Stimulated activated naive CD8-positive, alpha-beta T cell treated with anti-CD3 and anti-CD28 coated beads, Interleukin-15, Interleukin-2, amounts not matched to agents 100 ng/mL and 50 ng/mL, for 24 hours (primary cell): ENCODE data around the gene IFT22.
"Not testable (repeated sequence)": the region's sequence is repeated elsewhere in the genome, so short reads cannot be mapped to it uniquely, and the experiment has no call there.

Experiments used
- H3K27ac Mint-ChIP-seq: one replicate; pipeline ENCODE4 v1.8.0; 2021; ENCODE audit warnings: mild to moderate bottlenecking, mixed read lengths
- H3K27me3 Mint-ChIP-seq: one replicate; pipeline ENCODE4 v1.8.0; 2021; ENCODE audit warnings: mixed read lengths
- H3K36me3 Mint-ChIP-seq: one replicate; pipeline ENCODE4 v1.8.0; 2021; ENCODE audit warnings: low read depth, mixed read lengths
- H3K4me1 Mint-ChIP-seq: one replicate; pipeline ENCODE4 v1.8.0; 2021; ENCODE audit warnings: low read depth, mixed read lengths
- H3K4me3 Mint-ChIP-seq: one replicate; pipeline ENCODE4 v1.8.0; 2021; ENCODE audit warnings: mild to moderate bottlenecking, mixed read lengths
- H3K9me3 Mint-ChIP-seq: one replicate; pipeline ENCODE4 v1.8.0; 2021; ENCODE audit warnings: mixed read lengths

The IFT22 gene

DNA sequence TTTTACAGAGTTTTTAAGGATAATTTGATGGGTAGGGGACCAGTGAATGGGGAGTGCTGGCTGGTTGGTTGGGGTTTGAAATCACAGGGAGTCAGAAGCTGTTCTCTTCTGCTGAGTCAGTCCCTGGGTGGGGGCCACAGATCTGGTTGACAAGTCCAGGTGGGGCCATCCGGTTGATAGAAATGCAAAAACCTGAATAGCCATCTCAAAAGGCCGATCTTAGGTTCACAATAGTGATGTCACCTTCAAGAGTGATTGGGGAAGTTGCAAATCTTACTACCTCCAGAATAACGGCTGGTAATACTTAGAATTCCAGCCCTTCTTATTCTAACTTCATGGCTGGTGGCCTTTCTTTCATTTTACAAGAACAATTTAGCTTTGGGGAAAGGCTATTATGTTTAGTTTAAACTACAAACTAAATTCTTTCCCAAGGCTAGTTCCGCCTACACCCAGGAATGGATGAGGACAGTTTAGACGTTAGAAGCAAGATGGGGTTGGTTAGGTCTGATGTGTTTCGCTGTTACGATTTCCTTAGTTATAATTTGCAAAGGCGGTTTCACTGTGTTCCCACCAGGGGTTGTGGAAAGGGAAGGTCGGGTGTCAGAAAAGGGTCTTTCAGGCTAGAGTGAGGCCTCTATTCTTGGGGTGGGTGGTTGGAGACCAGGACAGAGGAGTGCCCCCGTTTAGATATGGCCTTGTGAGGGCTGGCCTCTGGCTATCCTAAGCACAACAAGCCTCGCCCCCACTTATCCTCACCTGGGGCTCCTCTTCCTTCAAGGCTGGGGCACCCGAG is 27.4 kb downstream of the IFT22 start:
- no peak overlapping the region for H3K4me3 Mint-ChIP-seq
- H3K27me3 Mint-ChIP-seq: peaks cover 48% of the 10 kb centered on the region
- no peaks in the 10 kb centered on the region for H3K9me3 Mint-ChIP-seq
- no peaks in the 10 kb centered on the region for H3K36me3 Mint-ChIP-seq
- H3K27ac Mint-ChIP-seq: no peak overlapping the region
- peaks cover 2% of the 10 kb centered on the region for H3K4me1 Mint-ChIP-seq

DNA sequence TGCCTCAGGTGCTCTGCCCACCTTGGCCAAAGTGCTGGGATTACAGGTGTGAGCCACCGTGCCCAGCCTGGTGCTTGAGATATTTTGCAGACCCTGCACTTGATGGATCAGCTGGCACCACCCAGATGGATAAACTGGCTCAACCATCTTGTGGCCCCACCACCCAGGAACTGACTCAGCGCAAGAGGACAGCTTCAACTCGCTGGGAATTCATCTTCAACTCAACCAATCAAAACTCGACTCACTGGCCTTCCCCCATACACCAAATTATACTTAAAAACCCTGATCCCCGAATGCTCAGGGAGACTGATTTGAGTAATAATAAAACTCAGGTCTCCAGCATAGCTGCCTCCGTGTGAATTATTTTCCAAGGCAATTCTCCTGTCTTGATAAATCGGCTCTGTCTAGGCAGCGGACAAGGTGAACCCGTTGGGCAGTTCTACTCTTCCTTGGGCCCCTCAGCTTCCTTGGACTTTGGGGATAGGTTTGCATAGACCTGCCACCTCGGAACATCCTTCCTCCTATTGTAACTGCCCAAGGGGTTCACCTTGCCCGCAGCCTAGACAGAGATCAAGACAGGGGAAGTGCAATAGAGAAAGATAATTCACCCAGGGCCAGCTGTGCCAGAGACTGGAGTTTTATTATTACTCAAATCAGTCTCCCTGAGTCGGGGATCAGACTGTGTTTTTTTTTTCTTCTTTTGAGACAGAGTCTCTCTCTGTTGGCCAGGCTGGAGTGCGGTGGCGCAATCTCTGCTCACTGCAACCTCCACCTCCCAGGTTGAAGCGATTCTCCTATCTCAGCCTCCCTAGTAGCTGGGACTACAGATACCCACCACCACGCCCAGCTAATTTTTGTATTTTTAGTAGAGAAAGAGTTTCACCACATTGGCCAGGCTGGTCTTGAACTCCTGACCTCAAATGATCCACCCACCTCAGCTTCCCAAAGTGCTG is 28.3 kb downstream of the IFT22 start:
- not testable (repeated sequence) for H3K4me3 Mint-ChIP-seq, H3K4me1 Mint-ChIP-seq, H3K27ac Mint-ChIP-seq, H3K9me3 Mint-ChIP-seq, H3K36me3 Mint-ChIP-seq
- peaks cover 47% of the 10 kb centered on the region for H3K27me3 Mint-ChIP-seq

- peaks cover 42% of the 10 kb centered on the region for H3K27me3 Mint-ChIP-seq
- H3K36me3 Mint-ChIP-seq, H3K9me3 Mint-ChIP-seq, H3K27ac Mint-ChIP-seq, H3K4me1 Mint-ChIP-seq, H3K4me3 Mint-ChIP-seq: not testable (repeated sequence)
Observed at GRCh38 chr7:101292566-101292965, 29.0 kb downstream of the IFT22 start.

GRCh38 chr7:101290186-101291037 is 31.2 kb downstream of the IFT22 start:
- peaks cover 34% of the 10 kb centered on the region for H3K27me3 Mint-ChIP-seq
- not testable (repeated sequence) for H3K4me3 Mint-ChIP-seq, H3K27ac Mint-ChIP-seq

DNA sequence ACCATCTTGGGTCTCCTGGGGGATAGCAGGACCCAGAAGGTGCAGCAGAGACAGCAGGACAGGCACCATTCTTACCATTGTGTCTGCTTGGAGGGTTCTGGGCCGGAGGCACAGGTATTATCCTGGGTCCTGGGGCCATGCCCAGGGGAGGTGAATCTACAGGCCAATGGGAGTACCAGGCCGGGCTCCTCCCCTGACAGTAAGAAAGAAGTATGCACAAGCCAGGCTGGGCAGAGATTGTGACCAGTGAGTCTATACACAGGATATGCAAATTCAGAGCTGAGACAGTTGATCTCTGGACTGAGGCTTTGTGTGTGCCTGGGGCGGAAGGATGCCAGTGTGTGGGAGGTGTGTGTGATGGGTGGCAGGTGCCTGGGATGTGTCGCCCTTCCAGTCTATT is 31.9 kb downstream of the IFT22 start:
- not testable (repeated sequence) for H3K9me3 Mint-ChIP-seq, H3K4me1 Mint-ChIP-seq, H3K4me3 Mint-ChIP-seq, H3K36me3 Mint-ChIP-seq, H3K27ac Mint-ChIP-seq
- H3K27me3 Mint-ChIP-seq: peaks cover 31% of the 10 kb centered on the region

More at GRCh38 chr7:101290186-101291037, 31.2 kb downstream of the IFT22 start:
- H3K4me1 Mint-ChIP-seq, H3K36me3 Mint-ChIP-seq, H3K9me3 Mint-ChIP-seq: not testable (repeated sequence)

DNA sequence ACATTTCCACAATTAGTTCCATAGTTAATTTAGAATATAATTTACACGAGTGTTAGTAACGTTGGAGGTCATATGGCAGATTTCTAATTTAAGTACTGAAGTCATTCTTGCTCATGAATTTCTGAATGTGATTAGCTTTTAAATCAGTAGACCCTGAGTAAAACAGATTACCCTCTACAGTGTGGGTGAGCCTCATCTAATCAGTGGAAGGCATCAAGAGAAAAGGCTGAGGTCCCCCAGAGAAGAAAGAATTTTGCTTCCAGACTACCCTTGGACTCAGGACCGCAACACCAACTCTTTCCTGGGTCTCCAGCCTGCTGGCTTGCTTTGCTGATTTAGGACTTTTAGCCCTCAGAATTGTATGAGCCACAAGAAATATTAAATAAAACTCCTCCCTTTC is 33.2 kb downstream of the IFT22 start:
- no peaks in the 10 kb centered on the region for H3K36me3 Mint-ChIP-seq
- peaks cover 24% of the 10 kb centered on the region for H3K27me3 Mint-ChIP-seq
- no peak overlapping the region for H3K27ac Mint-ChIP-seq
- no peaks in the 10 kb centered on the region for H3K9me3 Mint-ChIP-seq
- no peak overlapping the region for H3K4me3 Mint-ChIP-seq
- H3K4me1 Mint-ChIP-seq: peaks cover 2% of the 10 kb centered on the region

DNA sequence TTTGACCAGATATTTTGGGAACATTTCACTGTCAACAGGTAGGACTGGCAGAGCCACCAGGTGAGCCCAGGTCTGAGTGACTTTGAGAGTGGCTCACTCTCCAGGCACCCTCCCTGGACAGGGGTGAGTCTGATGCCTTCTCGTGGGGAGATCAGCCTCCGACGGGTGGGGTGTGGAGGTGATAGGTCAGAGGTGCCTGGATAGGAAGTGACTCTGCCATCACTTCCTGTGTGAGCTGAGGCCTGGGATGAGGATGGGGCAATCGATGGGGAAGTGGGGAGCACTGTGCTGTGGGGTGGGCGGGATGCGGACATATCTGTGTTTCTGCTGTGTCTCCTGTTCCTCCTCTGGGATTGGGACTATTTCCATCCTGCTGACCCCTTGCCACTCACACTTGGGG is 34.6 kb downstream of the IFT22 start:
- H3K27me3 Mint-ChIP-seq: peaks cover 18% of the 10 kb centered on the region
- no peaks in the 10 kb centered on the region for H3K36me3 Mint-ChIP-seq
- H3K4me3 Mint-ChIP-seq: no peak overlapping the region
- H3K9me3 Mint-ChIP-seq: no peaks in the 10 kb centered on the region
- H3K4me1 Mint-ChIP-seq: peaks cover 6% of the 10 kb centered on the region
- no peak overlapping the region for H3K27ac Mint-ChIP-seq

- not testable (repeated sequence) for H3K4me1 Mint-ChIP-seq, H3K9me3 Mint-ChIP-seq, H3K27ac Mint-ChIP-seq, H3K4me3 Mint-ChIP-seq, H3K36me3 Mint-ChIP-seq
- H3K27me3 Mint-ChIP-seq: peaks cover 11% of the 10 kb centered on the region
Observed at GRCh38 chr7:101285880-101286279, 35.7 kb downstream of the IFT22 start.

DNA sequence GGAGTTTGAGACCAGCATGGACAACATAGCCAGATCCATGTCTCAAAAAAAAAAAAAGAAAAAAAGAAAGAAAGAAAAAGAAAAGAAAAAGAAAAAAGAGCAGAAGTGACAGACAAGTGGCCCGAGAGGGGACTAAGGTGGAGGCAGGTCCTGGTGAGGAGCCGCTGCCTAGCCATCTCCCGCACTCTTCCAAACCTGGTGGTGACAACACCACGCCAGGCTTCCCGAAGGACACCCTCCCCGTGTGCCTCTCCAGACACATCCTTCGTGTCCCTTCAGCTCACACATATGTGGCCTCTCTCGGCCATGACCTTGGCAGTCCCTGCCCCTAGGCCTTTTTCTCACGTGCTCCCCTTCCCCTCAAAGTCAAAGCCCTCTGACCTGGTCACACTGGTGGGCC is 36.4 kb downstream of the IFT22 start:
- Mint-ChIP-seq H3K4me1 (peaks cover 6% of the 10 kb centered on the region), H3K4me3 (no peak overlapping the region), H3K27ac (no peak overlapping the region), H3K36me3 (no peaks in the 10 kb centered on the region), H3K9me3 (no peaks in the 10 kb centered on the region), H3K27me3 (peaks cover 7% of the 10 kb centered on the region)

- H3K27me3 Mint-ChIP-seq: peaks cover 20% of the 10 kb centered on the region
- not testable (repeated sequence) for H3K9me3 Mint-ChIP-seq, H3K36me3 Mint-ChIP-seq, H3K27ac Mint-ChIP-seq, H3K4me1 Mint-ChIP-seq, H3K4me3 Mint-ChIP-seq
Observed at GRCh38 chr7:101280912-101281311, 40.7 kb downstream of the IFT22 start.

- Mint-ChIP-seq H3K4me3 (no peak overlapping the region), H3K27ac (no peak overlapping the region), H3K9me3 (no peaks in the 10 kb centered on the region), H3K36me3 (no peaks in the 10 kb centered on the region), H3K4me1 (peaks cover 3% of the 10 kb centered on the region), H3K27me3 (peaks cover 17% of the 10 kb centered on the region)
Observed at GRCh38 chr7:101278461-101279292, 42.9 kb downstream of the IFT22 start.

DNA sequence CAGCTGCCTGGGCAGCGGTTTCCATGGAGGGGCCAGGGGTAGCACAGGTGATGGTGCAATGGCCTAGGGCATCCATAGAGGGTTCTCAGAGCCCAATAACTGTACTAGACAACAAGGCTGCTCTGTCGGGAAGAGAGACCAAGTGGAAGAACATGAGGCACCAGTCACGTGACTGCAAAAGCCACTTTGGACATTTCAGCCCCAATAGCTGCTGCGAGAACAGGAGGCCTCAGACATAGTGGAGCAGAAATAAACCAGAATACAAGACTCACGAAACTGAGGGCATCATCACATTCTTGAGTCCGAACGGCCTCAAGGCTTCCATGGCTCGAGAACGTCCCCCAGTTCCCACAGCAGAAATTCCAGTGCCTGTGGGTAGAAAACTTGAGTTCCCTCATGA is 44.5 kb downstream of the IFT22 start:
- Mint-ChIP-seq H3K27me3 (peaks cover 24% of the 10 kb centered on the region), H3K9me3 (no peaks in the 10 kb centered on the region), H3K4me1 (no peaks in the 10 kb centered on the region), H3K27ac (no peak overlapping the region), H3K4me3 (no peak overlapping the region), H3K36me3 (no peaks in the 10 kb centered on the region)

DNA sequence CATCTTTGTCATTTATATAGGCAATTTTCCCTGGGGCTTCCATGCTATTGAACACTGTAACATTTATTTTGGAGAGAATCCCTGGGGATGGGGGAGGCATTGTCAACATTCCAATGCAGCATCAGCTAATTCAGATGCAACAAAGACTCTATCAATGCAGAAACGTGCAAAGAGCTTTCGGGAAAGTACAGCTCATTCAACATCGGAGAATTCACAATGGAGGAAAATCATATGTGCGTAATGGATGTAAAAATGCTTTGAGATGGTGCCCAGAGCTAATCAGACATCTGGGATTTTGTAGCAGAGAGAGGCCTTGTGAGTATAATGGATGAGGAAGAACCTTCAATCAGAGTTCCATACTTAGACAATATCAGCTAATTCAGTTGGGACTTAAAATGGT is 48.4 kb downstream of the IFT22 start:
- no peaks in the 10 kb centered on the region for H3K4me1 Mint-ChIP-seq
- no peak overlapping the region for H3K27ac Mint-ChIP-seq
- peaks cover 22% of the 10 kb centered on the region for H3K27me3 Mint-ChIP-seq
- no peak overlapping the region for H3K4me3 Mint-ChIP-seq
- H3K36me3 Mint-ChIP-seq: no peaks in the 10 kb centered on the region
- no peaks in the 10 kb centered on the region for H3K9me3 Mint-ChIP-seq

GRCh38 chr7:101271021-101271420 is 50.6 kb downstream of the IFT22 start:
- Mint-ChIP-seq H3K4me1 (peaks cover 2% of the 10 kb centered on the region), H3K27me3 (peaks cover 14% of the 10 kb centered on the region), H3K4me3 (no peak overlapping the region), H3K27ac (no peak overlapping the region), H3K36me3 (no peaks in the 10 kb centered on the region), H3K9me3 (no peaks in the 10 kb centered on the region)
